Heart left ventricle (tissue), 13 donors: ENCODE results near the gene GPD1.

Experiments used
- POLR2A ChIP-seq, 2 donors: fragments of 450-650 bp; IDR thresholded peaks; one replicate each; pipeline ENCODE4 v1.6.1; 2017; ENCODE audit warnings: antibody characterized with exemption in 2 of 2, mild to moderate bottlenecking in 2 of 2, moderate library complexity in 2 of 2
- TF ChIP-seq, protein P1 (sequence below), 12 donors: fragments of 200-600 bp; sonication (generic) in 4 of 12; IDR thresholded peaks; one replicate each; pipeline versions ENCODE4 v1.5.0 to v1.8.0; 2018 to 2022; ENCODE audit warnings: antibody characterized with exemption in 12 of 12, mild to moderate bottlenecking in 5 of 12
- donor health status: ischemic (EF 13 %, LVEDD 7.1; RV severe dilation, severe dysfunction).
- donor health status: DM: no; HTN: yes; CAD: no.
- donor health status: DM: no; HTN: no; CAD: no.
- donor health status: ischemic (EF 25% LVEDD 6.9; RV normal size, moderate dysfunction).
- donor health status: ischemic (EF 25% LVEDD 5.7; RV mildly dilated, moderate dysfunction).
- donor health status: ischemic (EF 35%, LVEDD 5.7; RV mildly dilated, moderate dysfunction).
- donor health status: nonischemic (EF 11% LVEDD 7.7; RV severe dilation, severe dysfunction).
- donor health status: DM: yes; HTN: yes; CAD: no.
- donor health status: PGD.
- donor health status: ischemic (EF 29% LVEDD 5.4; RV normal size, mild dysfunction).
- donor health status: nonischemic (EF 23%, LVEDD 6.1; RV moderate dilation, normal function).

DNA sequence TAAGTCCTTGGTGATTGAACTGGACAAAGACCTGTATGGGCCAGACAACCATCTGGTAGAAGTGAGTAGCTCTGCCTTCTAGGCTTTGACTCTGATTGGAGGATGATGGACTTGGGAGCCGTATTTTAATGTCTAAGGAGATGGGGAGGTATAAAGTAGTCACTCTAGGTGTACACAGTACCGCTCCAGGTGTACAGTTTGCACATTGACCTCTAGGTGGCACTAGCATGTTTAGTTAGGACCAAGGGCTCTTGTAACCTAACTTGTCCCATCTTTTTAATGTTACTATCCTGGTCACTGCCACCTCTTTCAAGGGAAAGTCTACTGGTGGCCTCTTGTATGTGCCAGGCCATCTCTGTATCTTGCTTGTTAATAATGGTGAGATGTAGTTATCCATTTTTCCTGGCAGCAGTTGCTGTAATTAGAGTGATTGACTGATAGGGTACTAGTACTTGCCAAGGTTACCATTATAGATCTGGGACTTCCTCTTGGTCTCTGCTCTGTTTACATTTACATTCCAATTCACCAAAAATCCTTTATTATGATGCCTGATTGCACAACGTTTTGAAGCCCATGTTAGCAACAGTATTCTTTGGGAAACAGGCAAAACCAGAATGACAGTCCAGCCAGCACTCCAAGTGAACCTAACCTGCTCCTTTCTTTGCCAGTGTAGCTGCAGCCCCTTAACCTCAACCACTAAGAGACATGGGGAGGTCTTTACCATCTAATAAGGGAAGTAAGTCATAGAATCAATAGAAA is 15.1 kb upstream of the GPD1 start:
- TF ChIP-seq, protein P1, sequence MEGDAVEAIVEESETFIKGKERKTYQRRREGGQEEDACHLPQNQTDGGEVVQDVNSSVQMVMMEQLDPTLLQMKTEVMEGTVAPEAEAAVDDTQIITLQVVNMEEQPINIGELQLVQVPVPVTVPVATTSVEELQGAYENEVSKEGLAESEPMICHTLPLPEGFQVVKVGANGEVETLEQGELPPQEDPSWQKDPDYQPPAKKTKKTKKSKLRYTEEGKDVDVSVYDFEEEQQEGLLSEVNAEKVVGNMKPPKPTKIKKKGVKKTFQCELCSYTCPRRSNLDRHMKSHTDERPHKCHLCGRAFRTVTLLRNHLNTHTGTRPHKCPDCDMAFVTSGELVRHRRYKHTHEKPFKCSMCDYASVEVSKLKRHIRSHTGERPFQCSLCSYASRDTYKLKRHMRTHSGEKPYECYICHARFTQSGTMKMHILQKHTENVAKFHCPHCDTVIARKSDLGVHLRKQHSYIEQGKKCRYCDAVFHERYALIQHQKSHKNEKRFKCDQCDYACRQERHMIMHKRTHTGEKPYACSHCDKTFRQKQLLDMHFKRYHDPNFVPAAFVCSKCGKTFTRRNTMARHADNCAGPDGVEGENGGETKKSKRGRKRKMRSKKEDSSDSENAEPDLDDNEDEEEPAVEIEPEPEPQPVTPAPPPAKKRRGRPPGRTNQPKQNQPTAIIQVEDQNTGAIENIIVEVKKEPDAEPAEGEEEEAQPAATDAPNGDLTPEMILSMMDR (IDR thresholded peaks at IDR 0.05): peak; percentile 62 to 83 (median 80)
- TF ChIP-seq POLR2A (IDR thresholded peaks at IDR 0.05): no peak
